Suprapubic skin (tissue), 4 donors: Measurements from ENCODE around the gene CDON. TPM values are rescaled to one million over a fixed set of nuclear protein-coding genes. Genes with fewer than 3 reads are reported as not detected.

Source experiments
- DNase-seq, 2 donors: peaks; one replicate each; pipeline ENCODE4 v3.0.0-alpha.2; 2019; ENCODE audit warnings: low spot score in 2 of 2
- H3K27ac ChIP-seq: fragments of 200-600 bp; sonication (generic); one replicate; pipeline ENCODE4 v1.5.1; 2019
- H3K27me3 ChIP-seq: fragments of 200-600 bp; sonication (generic); one replicate; pipeline ENCODE4 v1.5.1; 2019
- H3K36me3 ChIP-seq: fragments of 200-600 bp; sonication (generic); one replicate; pipeline ENCODE4 v1.5.1; 2019
- H3K4me1 ChIP-seq: fragments of 200-600 bp; sonication (generic); one replicate; pipeline ENCODE4 v1.5.1; 2019
- H3K4me3 ChIP-seq: fragments of 200-600 bp; sonication (generic); one replicate; pipeline ENCODE4 v1.5.1; 2019; ENCODE audit warnings: mild to moderate bottlenecking
- H3K9me3 ChIP-seq: fragments of 200-600 bp; sonication (generic); one replicate; pipeline ENCODE4 v1.5.1; 2019
- CTCF ChIP-seq, 2 donors: fragments of 200-600 bp in 1 of 2; fragments of 450-650 bp in 1 of 2; sonication (generic) in 1 of 2; IDR thresholded peaks; one replicate each; pipeline ENCODE4 v1.5.1; 2016 to 2019; ENCODE audit warnings: antibody characterized with exemption in 2 of 2, mild to moderate bottlenecking in 1 of 2, moderate library complexity in 1 of 2
- EP300 ChIP-seq: sonication (generic); formaldehyde crosslinking; IDR thresholded peaks from one replicate; pipeline ENCODE4 v1.6.1; 2017; ENCODE audit warnings: antibody characterized with exemption
- POLR2A ChIP-seq, 2 donors: fragments of 450-650 bp; IDR thresholded peaks; one replicate each; pipeline ENCODE4 v1.6.1; 2017; ENCODE audit warnings: antibody characterized with exemption in 2 of 2, mild to moderate bottlenecking in 2 of 2, moderate library complexity in 2 of 2
- POLR2AphosphoS5 ChIP-seq, 3 donors: sonication (generic); formaldehyde crosslinking; IDR thresholded peaks; one replicate each; pipeline ENCODE4 v1.6.1; 2017; ENCODE audit warnings: antibody characterized with exemption in 3 of 3
- WGBS: methylation state at CpG from one replicate; pipeline ENCODE4 v1.1.5; 2018; 5-methylcytosine and 5-hydroxymethylcytosine counted together
- total RNA-seq, 4 donors: library from RNA; depleted of rRNA; stranded (reverse); fragments of >200 nt; gene quantifications; one replicate each; pipeline ENCODE4 v1.1.0, GENCODE V29; 2016

The CDON gene
- total RNA-seq, 4 donors from 2014 or later = 27.6 to 67.4 (median 43.1) TPM

GRCh38 chr11:126054408-126054807 lies 8.3 kb downstream of the CDON start:
- TF ChIP-seq POLR2AphosphoS5 (IDR thresholded peaks at IDR 0.05) = no peak
- TF ChIP-seq EP300 = no peak
- TF ChIP-seq CTCF (IDR thresholded peaks at IDR 0.05) = no peak
- no peak for TF ChIP-seq POLR2A (IDR thresholded peaks at IDR 0.05)
- peak overlapping the region; percentile 40 for H3K27ac ChIP-seq
- no peaks in the 10 kb centered on the region for H3K9me3 ChIP-seq
- H3K4me1 ChIP-seq = peaks cover 43% of the 10 kb centered on the region
- no peak for DNase-seq
- 39% methylated on average over 5 of the region's 5 CpGs for WGBS
- no peak overlapping the region for H3K4me3 ChIP-seq
- no peaks in the 10 kb centered on the region for H3K27me3 ChIP-seq
- H3K36me3 ChIP-seq = no peaks in the 10 kb centered on the region

GRCh38 chr11:126053415-126054286 lies 9.0 kb downstream of the CDON start:
- Histone ChIP-seq H3K36me3 (no peaks in the 10 kb centered on the region), H3K4me3 (no peak overlapping the region), H3K9me3 (no peaks in the 10 kb centered on the region), H3K27me3 (no peaks in the 10 kb centered on the region), H3K27ac (peak overlapping the region; percentile 40), H3K4me1 (peaks cover 41% of the 10 kb centered on the region)
- no peak for DNase-seq
- WGBS = 59% methylated on average over 7 of the region's 7 CpGs
- no peak for TF ChIP-seq POLR2AphosphoS5 (IDR thresholded peaks at IDR 0.05)
- TF ChIP-seq POLR2A (IDR thresholded peaks at IDR 0.05) = no peak
- no peak for TF ChIP-seq CTCF (IDR thresholded peaks at IDR 0.05)
- TF ChIP-seq EP300 = no peak

- Histone ChIP-seq H3K27me3 (no peaks in the 10 kb centered on the region), H3K27ac (no peak overlapping the region), H3K9me3 (no peaks in the 10 kb centered on the region), H3K4me3 (no peak overlapping the region), H3K36me3 (no peaks in the 10 kb centered on the region), H3K4me1 (peaks cover 41% of the 10 kb centered on the region)
- TF ChIP-seq EP300 = no peak
- no peak for TF ChIP-seq CTCF (IDR thresholded peaks at IDR 0.05)
- no peak for TF ChIP-seq POLR2A (IDR thresholded peaks at IDR 0.05)
- TF ChIP-seq POLR2AphosphoS5 (IDR thresholded peaks at IDR 0.05) = no peak
- no peak for DNase-seq
- 41% methylated on average over 3 of the region's 3 CpGs for WGBS
These were observed 11.5 kb downstream of the CDON start for GRCh38 chr11:126051117-126051516.

GRCh38 chr11:126049159-126049558 lies 13.5 kb downstream of the CDON start:
- H3K4me3 ChIP-seq = no peak overlapping the region
- H3K9me3 ChIP-seq = no peaks in the 10 kb centered on the region
- no peaks in the 10 kb centered on the region for H3K27me3 ChIP-seq
- 49% methylated on average over 1 of the region's 1 CpG for WGBS
- H3K4me1 ChIP-seq = peaks cover 35% of the 10 kb centered on the region
- TF ChIP-seq CTCF (IDR thresholded peaks at IDR 0.05) (no peak), POLR2AphosphoS5 (IDR thresholded peaks at IDR 0.05) (no peak)
- no peaks in the 10 kb centered on the region for H3K36me3 ChIP-seq
- no peak overlapping the region for H3K27ac ChIP-seq
- DNase-seq = no peak

- Histone ChIP-seq H3K36me3 (no peaks in the 10 kb centered on the region), H3K9me3 (no peaks in the 10 kb centered on the region), H3K4me1 (peaks cover 31% of the 10 kb centered on the region), H3K27ac (no peak overlapping the region), H3K4me3 (no peak overlapping the region), H3K27me3 (no peaks in the 10 kb centered on the region)
- DNase-seq = no peak
- no peak for TF ChIP-seq EP300
- TF ChIP-seq CTCF (IDR thresholded peaks at IDR 0.05) = no peak
- no peak for TF ChIP-seq POLR2A (IDR thresholded peaks at IDR 0.05)
- TF ChIP-seq POLR2AphosphoS5 (IDR thresholded peaks at IDR 0.05) = no peak
- WGBS = 45% methylated on average over 5 of the region's 5 CpGs
These were observed 14.5 kb downstream of the CDON start for GRCh38 chr11:126048197-126048596.
